HG03439 (cell line): ENCODE measurements around the gene ADD3.

Source experiments
- ATAC-seq: cut with Tn5 transposase; IDR thresholded peaks from one replicate; pipeline ENCODE4 v1.9.1; 2021; ENCODE audit warnings: mild to moderate bottlenecking, moderate library complexity; ENCODE audit not compliant: unreplicated experiment

Gene ADD3

GRCh38 chr10:110171032-110171431 is 163.2 kb downstream of the ADD3 start:
- no peak for ATAC-seq

DNA sequence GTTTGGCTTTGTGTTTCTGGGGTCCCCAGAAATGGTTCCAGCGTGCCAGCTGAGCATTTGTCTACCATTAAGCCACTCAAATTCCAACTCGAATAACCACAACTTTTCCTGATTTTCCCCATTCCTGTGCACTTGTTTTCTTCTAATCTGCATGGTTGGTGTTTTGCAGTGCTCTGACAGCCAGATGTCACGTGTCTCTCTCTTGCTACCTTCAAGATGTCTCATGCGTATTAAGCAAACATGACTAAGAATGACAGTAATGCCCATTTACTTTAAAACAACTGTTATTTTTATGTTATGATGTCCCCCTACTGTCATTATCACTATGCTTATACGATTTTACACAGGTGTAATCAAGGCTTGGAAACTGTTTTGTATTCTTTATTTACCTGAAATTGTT is 164.4 kb downstream of the ADD3 start:
- no peak for ATAC-seq

DNA sequence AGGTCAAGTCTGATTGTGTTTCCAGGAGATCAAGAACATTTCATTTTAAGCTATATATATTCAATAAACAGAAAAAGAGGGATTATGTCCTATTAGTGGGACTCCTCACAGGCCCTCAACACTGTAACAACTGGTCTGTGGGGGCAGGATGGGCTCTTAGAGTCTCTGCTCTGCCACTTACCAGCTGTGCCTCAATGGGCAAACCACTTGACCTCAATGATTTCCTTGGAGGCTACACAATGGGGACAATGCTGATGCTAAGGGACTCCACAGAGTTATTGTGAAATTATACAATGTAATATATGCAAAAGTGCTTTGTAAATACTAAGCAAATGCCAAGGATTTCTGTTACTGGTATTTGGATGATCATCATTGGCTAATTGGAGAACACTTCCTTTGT is 166.4 kb downstream of the ADD3 start:
- ATAC-seq: no peak

DNA sequence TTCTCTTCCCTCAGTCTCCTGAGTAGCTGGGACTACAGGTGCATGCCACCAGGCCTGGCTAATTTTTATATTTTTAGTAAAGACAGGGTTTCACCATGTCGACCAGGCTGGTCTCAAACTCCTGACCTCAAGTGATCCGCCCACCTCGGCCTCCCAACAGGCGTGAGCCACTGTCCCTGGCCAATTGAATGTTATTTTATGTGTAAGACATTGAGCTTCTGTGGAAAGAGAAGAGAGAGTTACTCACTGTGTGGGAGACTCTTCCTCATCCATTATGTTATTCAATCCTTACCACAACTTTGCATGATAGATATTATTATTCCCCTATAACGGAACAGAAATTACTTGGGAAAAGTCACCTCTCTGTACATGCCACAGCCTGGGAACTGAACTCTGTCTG is 167.0 kb downstream of the ADD3 start:
- ATAC-seq: no peak

DNA sequence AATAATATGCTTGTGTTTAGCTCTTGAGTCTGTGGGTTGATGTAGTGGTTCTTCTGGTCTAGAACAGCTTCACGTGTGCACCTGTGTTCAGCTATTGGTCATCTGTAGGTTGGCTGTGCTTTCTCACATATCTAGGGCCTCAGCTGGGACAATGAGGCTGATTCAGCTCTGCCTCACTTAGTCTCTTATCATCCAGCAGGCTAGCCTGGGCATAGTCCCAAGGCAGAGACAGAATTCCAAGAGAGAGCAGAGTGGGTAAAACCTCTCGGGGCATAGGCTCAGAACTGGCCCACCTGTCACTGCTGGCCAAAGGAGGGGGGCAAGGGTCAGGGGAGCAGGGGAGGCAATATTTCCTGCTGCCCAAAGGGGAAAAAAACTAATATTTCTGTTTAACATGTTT is 167.6 kb downstream of the ADD3 start:
- ATAC-seq: no peak

DNA sequence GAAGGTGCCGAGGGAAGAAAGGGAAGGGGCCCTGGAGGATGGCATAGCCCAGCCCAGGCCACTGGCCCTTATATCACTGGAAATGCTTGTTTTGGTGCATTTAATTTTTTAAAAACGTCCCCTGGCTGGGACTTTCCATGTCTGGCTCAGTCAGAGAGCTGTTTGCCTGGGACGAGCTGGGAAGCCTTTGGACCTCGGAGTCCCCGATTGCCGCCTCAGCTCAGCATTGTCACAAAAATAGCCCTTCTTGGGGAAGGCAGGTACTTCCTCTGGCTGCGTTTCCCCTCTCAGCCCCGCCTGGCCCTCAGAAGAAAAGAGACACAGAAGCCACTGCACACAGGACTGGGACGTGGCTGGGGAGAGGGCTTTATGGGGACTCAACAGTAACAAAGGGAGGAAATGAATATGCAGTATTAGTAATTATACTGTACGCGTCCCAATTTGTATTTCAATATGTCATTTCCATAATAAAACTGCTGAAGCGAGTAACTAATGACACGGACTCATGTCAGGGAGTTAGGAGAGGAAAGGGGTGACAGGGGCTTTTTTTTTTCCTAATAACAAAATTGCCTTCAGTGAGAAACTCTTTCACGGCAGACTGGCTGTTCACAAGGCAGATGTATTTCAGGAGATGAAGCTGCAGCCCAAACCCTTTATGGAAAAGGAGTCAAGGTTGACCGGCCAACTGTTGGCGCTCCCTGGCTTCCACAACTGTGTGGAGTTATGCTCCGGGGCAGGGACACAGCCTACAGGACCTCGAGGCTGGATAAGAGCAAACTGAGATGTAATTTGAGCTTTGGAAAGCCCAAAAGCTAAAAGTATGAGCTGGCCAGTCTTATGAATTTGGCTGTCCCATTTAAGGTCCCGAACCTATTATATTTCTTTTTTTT is 168.6 kb downstream of the ADD3 start:
- no peak for ATAC-seq

DNA sequence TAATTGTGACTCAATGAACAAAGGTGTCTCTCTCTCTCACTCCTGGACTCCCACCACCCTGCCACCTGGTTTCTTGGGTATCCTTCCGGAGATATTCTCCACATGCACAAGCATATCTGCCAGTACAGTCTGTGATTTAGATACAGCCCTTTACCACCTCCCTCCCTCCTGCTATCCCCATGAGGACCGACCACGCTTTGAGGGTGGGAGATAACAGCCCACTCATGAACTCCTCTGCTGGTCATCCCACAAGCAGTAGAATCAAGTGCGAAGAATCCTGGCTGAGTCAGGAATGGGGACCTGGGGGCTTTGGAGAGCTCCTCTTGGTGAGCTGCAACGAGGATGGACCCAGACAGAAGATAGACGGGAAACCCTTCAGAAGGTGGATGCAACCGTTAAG is 171.4 kb downstream of the ADD3 start:
- no peak for ATAC-seq

DNA sequence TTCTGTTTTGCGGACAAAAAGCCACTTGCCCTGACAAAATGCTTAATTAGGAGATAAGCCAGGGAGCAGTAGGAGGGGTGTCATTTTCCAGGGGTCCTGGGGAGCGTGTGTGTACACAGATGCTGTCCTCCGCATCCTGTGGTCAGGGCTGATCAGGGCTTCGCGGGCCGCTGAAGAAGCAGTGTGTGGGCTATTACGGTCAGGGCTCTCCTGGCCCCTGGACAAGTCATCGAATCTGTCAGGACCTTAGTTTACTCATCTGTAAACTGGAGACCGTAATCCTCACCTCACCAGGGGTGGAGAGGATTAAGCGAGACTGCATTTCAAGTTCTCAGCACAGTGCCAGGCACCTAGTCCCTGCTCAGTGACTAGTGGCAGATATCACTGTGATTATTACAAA is 173.7 kb downstream of the ADD3 start:
- no peak for ATAC-seq

- ATAC-seq: no peak
Observed at GRCh38 chr10:110181911-110182310, 174.1 kb downstream of the ADD3 start.

DNA sequence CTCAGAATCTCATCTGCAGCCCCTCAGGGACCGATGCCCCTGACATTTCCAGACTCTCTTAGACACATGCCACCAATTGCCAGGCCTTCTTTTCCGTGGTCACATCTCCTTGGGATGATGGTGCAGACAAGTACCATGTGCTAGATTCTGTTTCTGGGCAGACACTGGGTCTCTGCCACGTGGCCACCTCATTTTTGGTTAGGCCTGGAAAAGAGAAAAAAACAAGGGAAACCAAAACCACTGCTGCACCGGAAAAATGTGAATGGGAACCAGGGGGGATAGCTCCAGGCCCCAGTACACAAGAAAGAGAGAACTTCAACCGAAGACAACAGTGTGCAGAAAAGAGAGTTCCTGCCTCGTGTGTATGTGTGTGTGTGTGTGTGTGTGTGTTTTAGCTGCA is 176.6 kb downstream of the ADD3 start:
- no peak for ATAC-seq
